Transverse colon (tissue), 4 donors: ENCODE data around the gene MAP10. TPM values are rescaled to one million over a fixed set of nuclear protein-coding genes. Genes with fewer than 3 reads are reported as not detected.

ENCODE experiments used
- DNase-seq: peaks from one replicate; pipeline ENCODE4 v3.0.0-alpha.2; 2019
- H3K27ac ChIP-seq, 4 donors: fragments of 200-600 bp; sonication (generic); 2 replicates each; pipeline ENCODE4 v1.5.1; 2016 to 2018; ENCODE audit warnings: inconsistent platforms in 4 of 4
- H3K27me3 ChIP-seq: fragments of 200-600 bp; sonication (generic); 2 replicates; pipeline ENCODE4 v1.5.1; 2017; ENCODE audit warnings: inconsistent platforms
- H3K36me3 ChIP-seq, 4 donors: fragments of 200-600 bp; sonication (generic); 2 replicates each; pipeline ENCODE4 v1.5.1; 2017 to 2019; ENCODE audit warnings: inconsistent platforms in 4 of 4
- H3K4me1 ChIP-seq, 4 donors: fragments of 200-600 bp; sonication (generic); 2 replicates each; pipeline ENCODE4 v1.5.1; 2017 to 2020; ENCODE audit warnings: inconsistent platforms in 4 of 4
- H3K4me3 ChIP-seq, 4 donors: fragments of 200-600 bp; sonication (generic); 1 replicate in 1 of 4; 2 replicates in 3 of 4; pipeline versions ENCODE4 v1.5.1 to v1.6.1; 2017 to 2019; ENCODE audit warnings: inconsistent platforms in 4 of 4
- H3K9me3 ChIP-seq, 2 donors: fragments of 200-600 bp; sonication (generic); 2 replicates each; pipeline ENCODE4 v1.5.1; 2017 to 2019; ENCODE audit warnings: inconsistent platforms in 2 of 2
- EP300 ChIP-seq: sonication (generic); formaldehyde crosslinking; IDR thresholded peaks from one replicate; pipeline ENCODE4 v1.6.1; 2017; ENCODE audit warnings: antibody characterized with exemption, low read depth
- POLR2A ChIP-seq: fragments of 450-650 bp; IDR thresholded peaks from one replicate; pipeline ENCODE4 v1.6.1; 2016; ENCODE audit warnings: antibody characterized with exemption, mild to moderate bottlenecking, moderate library complexity
- POLR2AphosphoS5 ChIP-seq, 3 donors: sonication (generic); formaldehyde crosslinking; IDR thresholded peaks; one replicate each; pipeline ENCODE4 v1.6.1; 2016; ENCODE audit warnings: antibody characterized with exemption in 3 of 3
- whole genome bisulfite sequencing, 2 donors: methylation state at CpG; one replicate each; pipeline ENCODE4 v1.1.5; 2018; ENCODE audit warnings: low coverage in 1 of 2; 5-methylcytosine and 5-hydroxymethylcytosine counted together
- in situ Hi-C, 4 donors: fragments of 200-750 bp; cut with MboI; loops; one replicate each; pipeline versions ENCODE4 v1.15.0 to v1.15.1; 2017; ENCODE audit warnings: low sequenced_read_pairs in 3 of 4, low pct_ligation_motif_present in 1 of 4, low pct_unique_long_range_greater_than_20kb in 1 of 4
- intact Hi-C: fragments of 100-400 bp; cut with DNase I; formaldehyde crosslinking; loops from one replicate; pipeline ENCODE4 v1.15.1; 2023; ENCODE audit warnings: low total_unique reads
- total RNA-seq, 4 donors: library from RNA; depleted of rRNA; stranded (reverse); fragments of >200 nt; gene quantifications; one replicate each; pipeline ENCODE4 v1.1.0, GENCODE V29; 2016
- TF ChIP-seq, protein P1 (sequence below), 5 experiments: fragments of 200-600 bp in 3 of 5; fragments of 450-650 bp in 2 of 5; sonication (generic) in 3 of 5; IDR thresholded peaks; 1 replicate in 2 of 5; 2 replicates in 3 of 5; pipeline ENCODE4 v1.5.1; 2016 to 2017; ENCODE audit warnings: antibody characterized with exemption in 5 of 5, inconsistent platforms in 3 of 5, mild to moderate bottlenecking in 2 of 5, moderate library complexity in 1 of 5

The MAP10 gene
- total RNA-seq, 4 donors from 2014 or later: 1.7 to 2.3 TPM; not detected in 2

DNA sequence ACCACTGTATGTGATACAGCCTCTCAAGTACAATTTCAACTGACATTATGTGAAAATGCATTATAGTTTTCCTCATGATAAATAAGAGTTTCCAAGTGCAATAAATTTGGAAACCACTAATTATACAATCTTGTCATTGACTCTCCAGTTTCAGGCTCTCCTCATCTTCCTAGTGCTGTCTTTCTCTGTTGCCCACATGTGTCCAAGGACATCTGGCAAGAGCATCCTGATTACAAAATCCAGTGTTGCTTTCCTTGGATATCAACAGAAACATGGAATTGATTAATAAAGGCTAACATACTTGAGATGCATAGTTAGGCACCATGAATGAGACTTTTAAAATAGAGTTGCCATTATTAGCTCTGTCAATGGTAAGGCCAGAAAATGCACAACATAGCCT, 15.6 kb upstream of the MAP10 start:
- TF ChIP-seq POLR2A: no peak
- TF ChIP-seq EP300: no peak
- no peak for TF ChIP-seq POLR2AphosphoS5 (IDR thresholded peaks at IDR 0.05)
- TF ChIP-seq, protein P1, sequence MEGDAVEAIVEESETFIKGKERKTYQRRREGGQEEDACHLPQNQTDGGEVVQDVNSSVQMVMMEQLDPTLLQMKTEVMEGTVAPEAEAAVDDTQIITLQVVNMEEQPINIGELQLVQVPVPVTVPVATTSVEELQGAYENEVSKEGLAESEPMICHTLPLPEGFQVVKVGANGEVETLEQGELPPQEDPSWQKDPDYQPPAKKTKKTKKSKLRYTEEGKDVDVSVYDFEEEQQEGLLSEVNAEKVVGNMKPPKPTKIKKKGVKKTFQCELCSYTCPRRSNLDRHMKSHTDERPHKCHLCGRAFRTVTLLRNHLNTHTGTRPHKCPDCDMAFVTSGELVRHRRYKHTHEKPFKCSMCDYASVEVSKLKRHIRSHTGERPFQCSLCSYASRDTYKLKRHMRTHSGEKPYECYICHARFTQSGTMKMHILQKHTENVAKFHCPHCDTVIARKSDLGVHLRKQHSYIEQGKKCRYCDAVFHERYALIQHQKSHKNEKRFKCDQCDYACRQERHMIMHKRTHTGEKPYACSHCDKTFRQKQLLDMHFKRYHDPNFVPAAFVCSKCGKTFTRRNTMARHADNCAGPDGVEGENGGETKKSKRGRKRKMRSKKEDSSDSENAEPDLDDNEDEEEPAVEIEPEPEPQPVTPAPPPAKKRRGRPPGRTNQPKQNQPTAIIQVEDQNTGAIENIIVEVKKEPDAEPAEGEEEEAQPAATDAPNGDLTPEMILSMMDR (IDR thresholded peaks at IDR 0.05): no peak
- H3K4me3 ChIP-seq: no peak overlapping the region
- H3K36me3 ChIP-seq: no peaks in the 10 kb centered on the region
- peaks cover 3 to 23% (median 8%) of the 10 kb centered on the region in 4 donors for H3K4me1 ChIP-seq
- H3K27ac ChIP-seq: no peak overlapping the region
- intact Hi-C loops (no loop called here), in situ Hi-C loops (no loop called here)
- H3K9me3 ChIP-seq: no peaks in the 10 kb centered on the region
- no peak for DNase-seq
- H3K27me3 ChIP-seq: no peaks in the 10 kb centered on the region

DNA sequence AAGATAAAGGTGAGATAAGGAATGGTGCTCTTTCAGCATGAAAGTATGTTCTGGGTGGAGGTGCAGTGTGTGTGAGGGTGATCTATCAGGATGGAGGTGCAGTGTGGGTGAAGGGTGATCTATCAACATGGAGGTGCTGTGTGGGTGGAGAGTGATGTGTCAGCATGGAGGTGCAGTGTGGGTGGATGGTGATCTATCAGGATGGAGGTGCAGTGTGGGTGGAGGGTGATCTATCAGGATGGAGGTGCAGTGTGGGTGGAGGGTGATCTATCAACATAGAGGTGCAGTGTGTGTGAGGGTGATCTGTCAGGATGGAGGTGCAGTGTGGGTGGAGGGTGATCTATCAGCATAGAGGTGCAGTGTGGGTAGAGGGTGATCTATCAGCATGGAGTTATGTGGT, 12.3 kb upstream of the MAP10 start:
- intact Hi-C loops: no loop called here

DNA sequence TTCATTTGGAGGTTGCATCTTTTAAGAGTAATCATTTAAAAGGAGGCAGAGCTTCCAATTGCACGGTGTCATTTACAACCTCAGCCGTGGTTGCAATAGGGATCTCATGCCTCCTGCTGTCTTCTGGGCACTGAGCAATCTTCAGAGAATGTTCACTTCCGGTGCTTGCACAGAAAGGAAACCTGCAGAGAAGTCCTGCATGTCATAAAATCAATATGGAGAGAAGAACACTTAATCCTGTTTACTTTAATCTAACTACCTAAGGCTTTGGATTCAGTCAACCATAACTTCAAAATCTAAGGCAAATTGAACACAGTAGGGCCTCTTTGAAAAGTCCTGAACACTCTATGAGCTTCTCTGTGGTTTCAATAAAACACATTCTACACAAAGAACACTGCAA, 11.3 kb upstream of the MAP10 start:
- in situ Hi-C loops: no loop called here
- peaks cover 3 to 14% (median 9%) of the 10 kb centered on the region in 4 donors for H3K4me1 ChIP-seq
- WGBS, 2 donors: 0 to 13% methylated on average over 3 of the region's 3 CpGs
- H3K4me3 ChIP-seq: no peak overlapping the region
- no peaks in the 10 kb centered on the region for H3K9me3 ChIP-seq
- no peaks in the 10 kb centered on the region for H3K27me3 ChIP-seq
- peak overlapping the region in 2 of 4 donors; percentile 15 to 37 for H3K27ac ChIP-seq
- peak; percentile 32 for DNase-seq
- TF ChIP-seq, protein P1 (IDR thresholded peaks at IDR 0.05): peak; percentile 10 to 35 (median 18)
- TF ChIP-seq POLR2AphosphoS5 (IDR thresholded peaks at IDR 0.05) (no peak), EP300 (no peak)
- intact Hi-C loops: no loop called here
- no peaks in the 10 kb centered on the region for H3K36me3 ChIP-seq

More for the DNA sequence above, 12.3 kb upstream of the MAP10 start:
- TF ChIP-seq POLR2A (no peak), EP300 (no peak), POLR2AphosphoS5 (IDR thresholded peaks at IDR 0.05) (no peak)
- TF ChIP-seq, protein P1 (IDR thresholded peaks at IDR 0.05): no peak
- no peak for DNase-seq
- H3K9me3 ChIP-seq: no peaks in the 10 kb centered on the region
- H3K27me3 ChIP-seq: no peaks in the 10 kb centered on the region
- H3K36me3 ChIP-seq: no peaks in the 10 kb centered on the region
- in situ Hi-C loops: no loop called here
- H3K4me3 ChIP-seq: no peak overlapping the region
- no peak overlapping the region for H3K27ac ChIP-seq
- H3K4me1 ChIP-seq: peaks cover 3 to 14% (median 9%) of the 10 kb centered on the region in 4 donors

DNA sequence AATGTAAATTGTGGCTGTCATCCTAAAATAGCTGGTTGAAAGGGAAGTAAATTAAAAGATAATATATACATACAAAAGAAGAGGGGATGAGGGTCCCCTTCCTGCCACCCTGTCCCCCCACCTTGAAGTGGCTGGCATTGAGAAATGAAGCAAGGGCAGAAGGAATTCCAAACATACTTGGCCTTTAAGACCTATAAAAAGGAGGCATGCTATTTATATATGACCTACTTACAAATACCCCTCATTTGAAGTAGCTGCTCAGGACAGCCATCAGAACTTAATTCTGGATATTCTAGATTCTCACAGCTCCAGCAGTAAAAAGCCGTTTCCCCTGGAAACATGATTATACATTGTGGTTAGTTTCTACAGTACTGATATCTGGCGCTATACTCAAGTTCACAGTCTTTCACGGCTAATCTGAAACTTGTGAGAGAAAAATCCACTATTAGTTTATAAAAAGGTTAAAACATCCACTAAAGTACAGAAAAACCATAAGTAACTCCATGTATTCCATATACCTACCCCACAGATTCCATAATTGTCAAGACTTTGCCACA, 9.6 kb upstream of the MAP10 start:
- intact Hi-C loops (no loop called here), in situ Hi-C loops (no loop called here)
- peaks cover 3 to 14% (median 9%) of the 10 kb centered on the region in 4 donors for H3K4me1 ChIP-seq
- no peaks in the 10 kb centered on the region for H3K9me3 ChIP-seq
- H3K27me3 ChIP-seq: no peaks in the 10 kb centered on the region
- no peak overlapping the region for H3K4me3 ChIP-seq
- WGBS, 2 donors: 62 to 80% methylated on average over 3 of the region's 3 CpGs
- TF ChIP-seq POLR2AphosphoS5 (IDR thresholded peaks at IDR 0.05) (no peak), EP300 (no peak), POLR2A (no peak)
- TF ChIP-seq, protein P1 (IDR thresholded peaks at IDR 0.05): no peak
- H3K36me3 ChIP-seq: no peaks in the 10 kb centered on the region
- DNase-seq: no peak
- no peak overlapping the region for H3K27ac ChIP-seq
